Right atrium auricular region (tissue), 2 donors: ENCODE measurements around the gene TPRG1. TPM values are rescaled to one million over a fixed set of nuclear protein-coding genes. Genes with fewer than 3 reads are reported as not detected.

ENCODE experiments used
- DNase-seq: peaks from one replicate; pipeline ENCODE4 v3.0.0-alpha.2; 2019; ENCODE audit warnings: low spot score
- H3K27ac ChIP-seq, 2 donors: fragments of 200-600 bp; sonication (generic); 1 replicate in 1 of 2; 2 replicates in 1 of 2; pipeline ENCODE4 v1.5.1; 2016 to 2019
- H3K27me3 ChIP-seq, 2 donors: fragments of 200-600 bp; sonication (generic); one replicate each; pipeline versions ENCODE4 v1.5.1 to v1.6.0; 2017 to 2019
- H3K36me3 ChIP-seq: fragments of 200-600 bp; sonication (generic); one replicate; pipeline ENCODE4 v1.5.1; 2016
- H3K4me1 ChIP-seq, 2 donors: fragments of 200-600 bp; sonication (generic); one replicate each; pipeline versions ENCODE4 v1.5.1 to v1.6.0; 2017 to 2019
- H3K4me3 ChIP-seq, 2 donors: fragments of 200-600 bp; sonication (generic); 1 replicate in 1 of 2; 2 replicates in 1 of 2; pipeline ENCODE4 v1.5.1; 2017 to 2019; ENCODE audit warnings: mild to moderate bottlenecking in 1 of 2, moderate library complexity in 1 of 2
- H3K9me3 ChIP-seq, 2 donors: fragments of 200-600 bp; sonication (generic); one replicate each; pipeline ENCODE4 v1.5.1; 2019
- CTCF ChIP-seq, 2 donors: fragments of 200-600 bp; sonication (generic); IDR thresholded peaks; one replicate each; pipeline ENCODE4 v1.5.1; 2019; ENCODE audit warnings: antibody characterized with exemption in 2 of 2
- total RNA-seq, 2 donors: library from RNA; depleted of rRNA; stranded (reverse); fragments of >200 nt; gene quantifications; one replicate each; pipeline ENCODE4 v1.1.0, GENCODE V29; 2016

Gene TPRG1
- total RNA-seq, 2 donors from 2014 or later = 0.41 to 2.1 TPM

DNA sequence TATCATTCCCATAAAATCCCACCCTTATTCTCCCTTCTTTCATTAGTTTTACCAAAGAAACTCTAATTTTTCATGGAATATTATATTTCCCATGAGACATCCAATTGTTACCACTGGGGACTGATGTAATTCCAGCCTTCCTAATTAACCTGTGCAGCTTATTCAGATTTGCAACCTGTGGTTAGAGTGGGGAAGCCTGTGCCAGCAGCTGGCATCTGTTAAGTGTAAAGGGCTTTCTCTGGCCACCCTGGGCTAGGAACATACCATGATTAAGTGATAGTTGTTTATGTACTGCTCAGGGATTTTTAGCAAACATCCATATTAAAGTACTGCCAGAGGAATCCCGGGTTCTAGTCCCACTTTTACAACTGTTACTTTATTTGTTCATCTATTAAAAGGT, 78.2 kb downstream of the TPRG1 start:
- no peaks in the 10 kb centered on the region for H3K4me1 ChIP-seq
- H3K9me3 ChIP-seq = no peaks in the 10 kb centered on the region
- DNase-seq = no peak
- no peak overlapping the region for H3K27ac ChIP-seq
- TF ChIP-seq CTCF (IDR thresholded peaks at IDR 0.05) = no peak
- H3K36me3 ChIP-seq = no peaks in the 10 kb centered on the region
- no peaks in the 10 kb centered on the region for H3K27me3 ChIP-seq
- no peak overlapping the region for H3K4me3 ChIP-seq

- no peak overlapping the region for H3K4me3 ChIP-seq
Observed at GRCh38 chr3:189258261-189258660, 86.5 kb downstream of the TPRG1 start.

GRCh38 chr3:189260556-189261493, 89.1 kb downstream of the TPRG1 start:
- no peak overlapping the region for H3K4me3 ChIP-seq
- H3K27ac ChIP-seq = peak overlapping the region in 1 of 2 donors; percentile 67
- no peaks in the 10 kb centered on the region for H3K27me3 ChIP-seq
- H3K36me3 ChIP-seq = no peaks in the 10 kb centered on the region
- H3K4me1 ChIP-seq = peaks cover 0 to 17% of the 10 kb centered on the region in 2 donors
- peak; percentile 81 for DNase-seq
- no peak for TF ChIP-seq CTCF (IDR thresholded peaks at IDR 0.05)
- no peaks in the 10 kb centered on the region for H3K9me3 ChIP-seq

More at GRCh38 chr3:189258261-189258660, 86.5 kb downstream of the TPRG1 start:
- H3K4me1 ChIP-seq = peaks cover 0 to 17% of the 10 kb centered on the region in 2 donors
- no peak for TF ChIP-seq CTCF (IDR thresholded peaks at IDR 0.05)
- no peak for DNase-seq
- H3K27me3 ChIP-seq = no peaks in the 10 kb centered on the region
- no peaks in the 10 kb centered on the region for H3K9me3 ChIP-seq
- no peak overlapping the region for H3K27ac ChIP-seq
- no peaks in the 10 kb centered on the region for H3K36me3 ChIP-seq

- no peaks in the 10 kb centered on the region for H3K27me3 ChIP-seq
- DNase-seq = no peak
- H3K27ac ChIP-seq = no peak overlapping the region
- H3K4me3 ChIP-seq = no peak overlapping the region
- peaks cover 0 to 17% of the 10 kb centered on the region in 2 donors for H3K4me1 ChIP-seq
- no peaks in the 10 kb centered on the region for H3K36me3 ChIP-seq
- no peak for TF ChIP-seq CTCF (IDR thresholded peaks at IDR 0.05)
- H3K9me3 ChIP-seq = no peaks in the 10 kb centered on the region
Observed at GRCh38 chr3:189262746-189263145, 91.0 kb downstream of the TPRG1 start.

DNA sequence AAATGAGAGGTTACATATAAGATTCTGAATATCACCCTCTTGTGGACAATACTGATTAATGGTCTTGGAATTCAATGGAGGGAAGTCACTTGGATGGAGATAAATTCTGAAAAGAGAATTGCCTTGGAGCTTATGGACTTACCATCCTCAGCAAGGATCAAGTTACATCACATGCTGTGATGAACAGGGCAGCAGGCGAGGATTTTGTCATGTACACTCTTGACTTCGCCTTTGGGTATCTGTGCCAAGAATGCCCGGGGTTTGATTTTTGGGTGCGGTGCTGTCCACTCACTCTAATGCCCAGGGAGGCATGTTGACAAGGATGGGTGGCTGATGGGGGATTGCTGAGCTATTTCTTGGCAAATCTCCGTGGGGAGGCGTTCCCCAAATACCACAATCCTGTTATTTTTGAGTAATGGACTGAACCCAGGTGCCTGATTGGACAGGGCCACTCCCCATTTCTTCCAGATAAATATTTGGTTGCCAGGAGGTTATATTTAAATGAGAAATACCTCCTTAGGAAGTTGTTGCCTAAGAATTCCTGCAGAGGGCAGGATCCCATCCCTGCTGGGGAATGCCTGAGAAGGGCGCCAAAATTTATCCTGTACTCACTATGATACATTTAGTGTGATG, 96.3 kb downstream of the TPRG1 start:
- Histone ChIP-seq H3K9me3 (no peaks in the 10 kb centered on the region), H3K27ac (no peak overlapping the region), H3K27me3 (no peaks in the 10 kb centered on the region), H3K4me3 (no peak overlapping the region), H3K36me3 (no peaks in the 10 kb centered on the region), H3K4me1 (no peaks in the 10 kb centered on the region)
- TF ChIP-seq CTCF (IDR thresholded peaks at IDR 0.05) = no peak
- DNase-seq = no peak
